ENCODE results near the gene ADCY2. TPM values are rescaled to one million over a fixed set of nuclear protein-coding genes. Genes with fewer than 3 reads are reported as not detected.

The ADCY2 gene
- total RNA-seq, 1 experiment from 2014 or later = 0.34 TPM

- no TSS peak for BruUV-seq (replicated peaks)
- H3K4me1 ChIP-seq (ENCODE audit: insufficient read depth, low read length, poor library complexity, severe bottlenecking) = no peaks in the 10 kb centered on the region
- H3K36me3 ChIP-seq (ENCODE audit: insufficient read depth, low read length, poor library complexity, severe bottlenecking) = no peaks in the 10 kb centered on the region
- peaks cover 2% of the 10 kb centered on the region for H3K27me3 ChIP-seq (replicated peaks; ENCODE audit: insufficient read depth, low read depth, low read length, poor library complexity)
- H3K27ac ChIP-seq (ENCODE audit: low read depth, low read length, poor library complexity, severe bottlenecking) = no peak overlapping the region
- CTCF ChIA-PET = no interaction called here
- H3K9me3 ChIP-seq (ENCODE audit: low read depth, low read length, poor library complexity, severe bottlenecking) = no peaks in the 10 kb centered on the region
- no peak for DNase-seq (ENCODE audit: low spot score)
- intact Hi-C loops (cut with micrococcal nuclease; ENCODE audit: unreplicated experiment) = no loop called here
- TF ChIP-seq CTCF (conservative IDR thresholded peaks at IDR 0.05; ENCODE audit: low read depth, low read length) (no peak), EZH2 (IDR thresholded peaks at IDR 0.05; ENCODE audit: borderline replicate concordance, low read depth, low read length, poor library complexity, severe bottlenecking) (no peak)
- no peak overlapping the region for H3K4me3 ChIP-seq (ENCODE audit: low read depth, low read length, poor library complexity, severe bottlenecking)
- POLR2A ChIA-PET (ENCODE audit: low non-redundant PET) = no interaction called here
These were observed 406.9 kb downstream of the ADCY2 start for GRCh38 chr5:7802855-7803254.

GRCh38 chr5:7803937-7804336, 408.0 kb downstream of the ADCY2 start:
- intact Hi-C loops (cut with micrococcal nuclease; ENCODE audit: unreplicated experiment) = no loop called here
- H3K4me1 ChIP-seq (ENCODE audit: insufficient read depth, low read length, poor library complexity, severe bottlenecking) = no peaks in the 10 kb centered on the region
- no peaks in the 10 kb centered on the region for H3K36me3 ChIP-seq (ENCODE audit: insufficient read depth, low read length, poor library complexity, severe bottlenecking)
- H3K27ac ChIP-seq (ENCODE audit: low read depth, low read length, poor library complexity, severe bottlenecking) = no peak overlapping the region
- no peak for TF ChIP-seq CTCF (conservative IDR thresholded peaks at IDR 0.05; ENCODE audit: low read depth, low read length)
- TF ChIP-seq EZH2 (IDR thresholded peaks at IDR 0.05; ENCODE audit: borderline replicate concordance, low read depth, low read length, poor library complexity, severe bottlenecking) = no peak
- ChIA-PET POLR2A (ENCODE audit: low non-redundant PET) (no interaction called here), CTCF (no interaction called here)
- DNase-seq (ENCODE audit: low spot score) = no peak
- no peaks in the 10 kb centered on the region for H3K9me3 ChIP-seq (ENCODE audit: low read depth, low read length, poor library complexity, severe bottlenecking)
- H3K27me3 ChIP-seq (replicated peaks; ENCODE audit: insufficient read depth, low read depth, low read length, poor library complexity) = peaks cover 2% of the 10 kb centered on the region
- no TSS peak for BruUV-seq (replicated peaks)
- H3K4me3 ChIP-seq (ENCODE audit: low read depth, low read length, poor library complexity, severe bottlenecking) = no peak overlapping the region

- Histone ChIP-seq H3K4me1 (ENCODE audit: insufficient read depth, low read length, poor library complexity, severe bottlenecking) (no peaks in the 10 kb centered on the region), H3K27me3 (replicated peaks; ENCODE audit: insufficient read depth, low read depth, low read length, poor library complexity) (peaks cover 2% of the 10 kb centered on the region), H3K27ac (ENCODE audit: low read depth, low read length, poor library complexity, severe bottlenecking) (no peak overlapping the region), H3K9me3 (ENCODE audit: low read depth, low read length, poor library complexity, severe bottlenecking) (no peaks in the 10 kb centered on the region), H3K4me3 (ENCODE audit: low read depth, low read length, poor library complexity, severe bottlenecking) (no peak overlapping the region), H3K36me3 (ENCODE audit: insufficient read depth, low read length, poor library complexity, severe bottlenecking) (no peaks in the 10 kb centered on the region)
- no peak for DNase-seq (ENCODE audit: low spot score)
- no peak for TF ChIP-seq EZH2 (IDR thresholded peaks at IDR 0.05; ENCODE audit: borderline replicate concordance, low read depth, low read length, poor library complexity, severe bottlenecking)
- peak; percentile 36 for TF ChIP-seq CTCF (conservative IDR thresholded peaks at IDR 0.05; ENCODE audit: low read depth, low read length)
- no TSS peak for BruUV-seq (replicated peaks)
- POLR2A ChIA-PET (ENCODE audit: low non-redundant PET) = no interaction called here
- intact Hi-C loops (cut with micrococcal nuclease; ENCODE audit: unreplicated experiment) = no loop called here
- CTCF ChIA-PET = no interaction called here
These were observed 409.4 kb downstream of the ADCY2 start for GRCh38 chr5:7805379-7805778.
